Epithelial cell of proximal tubule (primary cell): ENCODE results near the gene TACC2. TPM values are rescaled to one million over a fixed set of nuclear protein-coding genes. Genes with fewer than 3 reads are reported as not detected.
"Not testable (repeated sequence)": the region's sequence is repeated elsewhere in the genome, so short reads cannot be mapped to it uniquely, and the experiment has no call there.

Source experiments
- DNase-seq: peaks from one replicate; pipeline ENCODE4 v3.0.0-alpha.2; 2011; ENCODE audit warnings: low read depth
- H3K4me3 ChIP-seq: 2 replicates; pipeline ENCODE4 v1.5.1; 2011; ENCODE audit warnings: low read depth, mild to moderate bottlenecking, low read length
- total RNA-seq: library from RNA; depleted of rRNA; stranded (reverse); fragments of >200 nt; gene quantifications from 2 replicates; pipeline ENCODE4 v1.2.3, GENCODE V29; 2015
- TF ChIP-seq, protein P1 (sequence below): conservative IDR thresholded peaks from 2 replicates; pipeline ENCODE4 v1.5.1; 2012; ENCODE audit warnings: low read depth, mild to moderate bottlenecking, low read length

Gene TACC2
- total RNA-seq, 1 donor from 2014 or later, result 23.9 TPM

DNA sequence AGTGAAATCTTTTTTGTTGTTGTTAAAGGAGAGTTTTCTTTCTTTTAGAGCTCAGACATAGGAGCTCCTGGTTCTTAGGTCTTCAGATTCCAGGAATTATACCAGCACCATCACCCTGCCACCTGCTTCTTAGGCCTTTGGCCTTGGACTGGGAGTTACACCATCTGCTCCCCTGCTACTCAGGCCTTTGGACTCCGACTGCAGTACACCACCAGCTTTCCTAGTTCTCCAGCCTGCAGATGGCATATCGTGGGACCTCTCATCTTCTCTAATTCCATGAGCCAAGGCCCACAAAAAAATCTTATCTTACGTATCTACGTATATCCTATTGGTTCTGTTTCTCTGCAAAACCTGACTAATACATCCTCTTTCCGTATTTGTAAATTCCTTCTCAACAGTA lies 5.1 kb upstream of the TACC2 start:
- DNase-seq, result no peak
- no peak overlapping the region for H3K4me3 ChIP-seq
- TF ChIP-seq, protein P1, sequence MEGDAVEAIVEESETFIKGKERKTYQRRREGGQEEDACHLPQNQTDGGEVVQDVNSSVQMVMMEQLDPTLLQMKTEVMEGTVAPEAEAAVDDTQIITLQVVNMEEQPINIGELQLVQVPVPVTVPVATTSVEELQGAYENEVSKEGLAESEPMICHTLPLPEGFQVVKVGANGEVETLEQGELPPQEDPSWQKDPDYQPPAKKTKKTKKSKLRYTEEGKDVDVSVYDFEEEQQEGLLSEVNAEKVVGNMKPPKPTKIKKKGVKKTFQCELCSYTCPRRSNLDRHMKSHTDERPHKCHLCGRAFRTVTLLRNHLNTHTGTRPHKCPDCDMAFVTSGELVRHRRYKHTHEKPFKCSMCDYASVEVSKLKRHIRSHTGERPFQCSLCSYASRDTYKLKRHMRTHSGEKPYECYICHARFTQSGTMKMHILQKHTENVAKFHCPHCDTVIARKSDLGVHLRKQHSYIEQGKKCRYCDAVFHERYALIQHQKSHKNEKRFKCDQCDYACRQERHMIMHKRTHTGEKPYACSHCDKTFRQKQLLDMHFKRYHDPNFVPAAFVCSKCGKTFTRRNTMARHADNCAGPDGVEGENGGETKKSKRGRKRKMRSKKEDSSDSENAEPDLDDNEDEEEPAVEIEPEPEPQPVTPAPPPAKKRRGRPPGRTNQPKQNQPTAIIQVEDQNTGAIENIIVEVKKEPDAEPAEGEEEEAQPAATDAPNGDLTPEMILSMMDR, result no peak

- H3K4me3 ChIP-seq, result no peak overlapping the region
- TF ChIP-seq, protein P1, result no peak
- DNase-seq, result no peak
Observed at GRCh38 chr10:121984463-121984862, 4.5 kb upstream of the TACC2 start.

DNA sequence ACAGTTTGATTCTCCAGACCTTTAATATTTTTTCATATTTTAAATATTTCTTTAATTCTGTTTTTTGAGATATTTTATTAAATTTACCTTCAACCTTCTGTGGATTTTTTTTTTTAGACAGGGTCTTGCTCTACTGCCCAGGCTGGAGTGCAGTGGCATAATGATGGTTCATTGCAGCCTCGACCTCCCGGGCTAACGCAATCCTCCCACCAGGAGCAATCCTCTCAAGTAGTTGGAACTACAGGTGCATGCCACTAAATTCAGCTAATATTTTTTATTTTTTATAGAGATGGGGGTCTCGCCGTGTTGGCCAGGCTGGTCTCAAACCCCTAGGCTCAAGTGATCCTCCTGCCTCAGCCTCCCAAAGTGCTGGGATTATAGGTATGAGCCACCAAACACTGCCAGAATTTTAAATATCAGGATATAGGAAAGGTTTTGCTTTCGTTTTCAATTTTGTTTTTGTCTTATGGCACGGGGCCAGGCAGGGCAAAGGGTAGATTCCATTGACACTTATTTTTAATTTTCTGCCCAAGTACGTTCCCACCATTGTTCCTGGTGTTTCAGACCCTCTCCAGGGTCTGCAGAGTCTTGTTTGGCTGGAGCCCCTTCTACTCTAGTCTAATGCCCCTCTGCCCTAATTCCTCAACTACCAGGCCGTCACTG lies 1.2 kb downstream of the TACC2 start:
- H3K4me3 ChIP-seq, result no peak overlapping the region
- DNase-seq, result no peak

DNA sequence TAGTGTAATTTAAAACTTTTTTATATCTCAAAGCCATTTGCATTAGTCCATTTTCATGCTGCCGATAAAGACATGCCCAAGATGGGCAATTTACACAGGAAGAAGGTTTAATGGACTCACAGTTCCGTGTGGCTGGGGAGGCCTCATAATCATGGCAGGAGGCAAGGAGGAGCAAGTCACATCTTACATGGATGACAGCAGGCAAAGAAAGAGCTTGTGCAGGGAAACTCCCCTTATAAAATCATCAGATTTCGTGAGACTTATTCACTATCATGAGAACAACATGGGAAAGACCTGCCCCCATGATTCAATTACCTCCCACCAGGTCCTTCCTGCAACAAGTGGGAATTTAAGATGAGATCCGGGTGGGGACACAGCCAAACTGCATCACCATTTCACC lies 2.8 kb downstream of the TACC2 start:
- H3K4me3 ChIP-seq, DNase-seq: not testable (repeated sequence)

More for the DNA sequence above, 1.2 kb downstream of the TACC2 start:
- TF ChIP-seq, protein P1, result no peak

GRCh38 chr10:121994429-121994941 lies 5.5 kb downstream of the TACC2 start:
- TF ChIP-seq, protein P1, result no peak
- no peak overlapping the region for H3K4me3 ChIP-seq
- no peak for DNase-seq

GRCh38 chr10:121998462-121998861 lies 9.5 kb downstream of the TACC2 start:
- no peak overlapping the region for H3K4me3 ChIP-seq
- TF ChIP-seq, protein P1, result no peak
- DNase-seq, result no peak

DNA sequence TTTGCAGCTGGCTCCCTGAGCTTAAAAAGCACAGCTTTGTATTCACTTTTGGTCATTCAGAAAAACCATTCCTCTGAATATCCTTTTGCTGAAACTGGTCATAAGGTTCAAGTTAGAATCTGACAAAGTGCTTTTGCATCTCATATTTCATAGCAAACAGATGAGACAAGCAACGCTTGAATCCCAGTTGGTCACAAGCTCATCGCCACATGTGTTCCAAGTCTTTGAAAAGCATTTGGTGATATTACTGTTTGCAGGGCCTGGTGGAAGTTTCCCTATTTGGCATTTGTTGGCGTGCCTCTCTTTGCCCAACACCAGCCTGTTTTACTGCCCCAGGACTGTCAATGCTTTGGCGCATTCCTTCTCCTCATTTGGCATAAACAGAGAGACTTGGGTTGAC lies 10.3 kb downstream of the TACC2 start:
- DNase-seq, result no peak
- H3K4me3 ChIP-seq, result no peak overlapping the region
- TF ChIP-seq, protein P1, result no peak
